Activated T-helper 9 cell treated with anti-CD3 and anti-CD28 coated beads, Interleukin-2, amount 50 U/mL, for 16 hours (primary cell): Measurements from ENCODE around the gene TNFSF13B.
"Not testable (repeated sequence)": the region's sequence is repeated elsewhere in the genome, so short reads cannot be mapped to it uniquely, and the experiment has no call there.

ENCODE experiments used
- DNase-seq: peaks from one replicate; pipeline ENCODE4 v3.0.0-alpha.2; 2020; ENCODE audit warnings: low read depth

TNFSF13B gene, protein sequence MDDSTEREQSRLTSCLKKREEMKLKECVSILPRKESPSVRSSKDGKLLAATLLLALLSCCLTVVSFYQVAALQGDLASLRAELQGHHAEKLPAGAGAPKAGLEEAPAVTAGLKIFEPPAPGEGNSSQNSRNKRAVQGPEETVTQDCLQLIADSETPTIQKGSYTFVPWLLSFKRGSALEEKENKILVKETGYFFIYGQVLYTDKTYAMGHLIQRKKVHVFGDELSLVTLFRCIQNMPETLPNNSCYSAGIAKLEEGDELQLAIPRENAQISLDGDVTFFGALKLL

DNA sequence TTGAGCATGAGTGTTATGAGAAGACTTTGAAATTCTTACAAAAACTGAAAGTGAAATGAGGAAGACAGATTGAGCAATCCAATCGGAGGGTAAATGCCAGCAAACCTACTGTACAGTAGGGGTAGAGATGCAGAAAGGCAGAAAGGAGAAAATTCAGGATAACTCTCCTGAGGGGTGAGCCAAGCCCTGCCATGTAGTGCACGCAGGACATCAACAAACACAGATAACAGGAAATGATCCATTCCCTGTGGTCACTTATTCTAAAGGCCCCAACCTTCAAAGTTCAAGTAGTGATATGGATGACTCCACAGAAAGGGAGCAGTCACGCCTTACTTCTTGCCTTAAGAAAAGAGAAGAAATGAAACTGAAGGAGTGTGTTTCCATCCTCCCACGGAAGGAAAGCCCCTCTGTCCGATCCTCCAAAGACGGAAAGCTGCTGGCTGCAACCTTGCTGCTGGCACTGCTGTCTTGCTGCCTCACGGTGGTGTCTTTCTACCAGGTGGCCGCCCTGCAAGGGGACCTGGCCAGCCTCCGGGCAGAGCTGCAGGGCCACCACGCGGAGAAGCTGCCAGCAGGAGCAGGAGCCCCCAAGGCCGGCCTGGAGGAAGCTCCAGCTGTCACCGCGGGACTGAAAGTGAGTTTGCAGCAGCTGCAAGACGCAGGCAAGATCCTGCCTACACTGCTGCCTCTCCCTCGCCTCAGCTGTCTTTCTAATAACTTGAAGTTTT lies at the start of gene TNFSF13B:
TNFSF13B (plus strand) TSS at position 118 of the 728 bp plus-strand sequence; CDS start at position 296, 178 bp downstream.
- DNase-seq = peak; percentile 30

DNA sequence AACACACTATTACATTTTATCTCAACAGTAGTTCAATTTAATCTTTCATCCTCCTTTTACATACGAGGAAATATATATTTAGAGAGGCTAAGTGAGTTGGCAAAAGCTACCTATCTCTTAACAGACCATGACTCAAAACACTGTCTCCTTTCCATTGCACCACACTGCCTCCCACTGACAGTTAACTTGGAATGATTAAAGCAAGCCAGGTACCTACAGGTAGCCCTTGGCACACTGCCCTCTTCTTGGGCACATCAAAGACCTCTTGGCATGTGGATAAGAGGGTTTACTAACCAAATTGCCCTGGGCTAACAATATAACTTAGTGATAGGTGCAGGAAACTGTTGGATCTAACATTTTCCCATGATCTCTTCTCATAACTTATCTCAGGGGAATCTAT lies 49.5 kb upstream of the TNFSF13B start:
- DNase-seq = no peak

GRCh38 chr13:108223687-108224503 lies 45.6 kb upstream of the TNFSF13B start:
- no peak for DNase-seq

- no peak for DNase-seq
These were observed 44.1 kb upstream of the TNFSF13B start for GRCh38 chr13:108225440-108225839.

GRCh38 chr13:108226184-108226583 lies 43.3 kb upstream of the TNFSF13B start:
- no peak for DNase-seq

- DNase-seq = no peak
These were observed 41.8 kb upstream of the TNFSF13B start for GRCh38 chr13:108227651-108228272.

GRCh38 chr13:108230377-108230776 lies 39.1 kb upstream of the TNFSF13B start:
- DNase-seq = no peak

DNA sequence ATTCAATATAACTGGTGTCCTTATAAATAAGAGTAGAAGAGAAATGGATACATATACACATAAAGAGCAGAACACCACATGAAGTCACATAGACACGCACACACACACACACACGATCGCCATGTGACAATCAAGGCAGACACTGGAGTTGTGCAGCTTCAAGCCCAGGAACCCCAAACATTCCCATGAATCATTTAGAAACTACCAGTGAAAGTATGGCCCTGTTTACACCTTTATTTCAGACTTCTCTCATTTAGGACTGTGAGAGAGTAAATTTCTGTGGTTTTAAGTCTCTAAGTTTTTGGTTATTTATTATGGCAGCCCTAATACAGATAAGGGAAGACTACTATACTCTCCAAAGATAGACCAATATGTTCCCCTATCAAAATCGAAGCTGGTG lies 20.4 kb upstream of the TNFSF13B start:
- no peak for DNase-seq

- no peak for DNase-seq
These were observed 12.3 kb upstream of the TNFSF13B start for GRCh38 chr13:108257248-108257647.

DNA sequence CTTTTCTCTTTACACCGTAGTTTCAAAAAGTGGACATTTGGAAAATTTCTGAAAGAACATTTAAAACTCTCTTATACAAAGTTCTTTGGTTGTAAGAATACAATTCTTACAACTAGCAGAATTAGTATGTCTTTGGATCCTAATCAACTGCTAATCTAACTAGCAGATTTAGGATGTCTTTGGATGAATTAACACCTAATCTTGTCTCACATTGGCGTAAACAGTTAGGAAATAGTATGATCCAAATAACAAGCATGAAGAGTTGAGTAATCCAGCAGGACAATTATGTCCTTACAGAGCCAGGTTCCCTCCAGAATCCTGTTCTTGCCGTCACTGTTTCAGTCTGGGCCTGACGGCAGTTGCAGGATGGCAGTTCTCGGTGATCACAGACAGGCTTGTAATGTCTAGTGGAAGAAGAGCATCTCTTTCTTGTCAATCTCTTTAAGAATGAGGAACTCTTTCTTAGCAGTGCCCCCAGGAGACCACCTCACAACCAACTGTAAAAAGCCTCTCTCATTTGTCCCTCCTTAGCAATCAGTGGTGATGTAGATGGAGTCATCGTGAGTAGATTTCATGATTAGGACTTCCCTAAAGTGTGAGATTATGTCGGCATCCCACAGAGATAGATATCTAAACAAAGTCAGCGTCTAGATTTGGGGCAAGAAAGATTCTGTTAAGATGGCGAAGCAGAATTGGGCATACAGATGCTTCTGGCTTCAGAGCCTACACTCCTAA lies 5.7 kb upstream of the TNFSF13B start:
- no peak for DNase-seq

GRCh38 chr13:108266321-108266990 lies 3.1 kb upstream of the TNFSF13B start:
- no peak for DNase-seq

- no peak for DNase-seq
These were observed 2.2 kb upstream of the TNFSF13B start for GRCh38 chr13:108267347-108267746.

DNA sequence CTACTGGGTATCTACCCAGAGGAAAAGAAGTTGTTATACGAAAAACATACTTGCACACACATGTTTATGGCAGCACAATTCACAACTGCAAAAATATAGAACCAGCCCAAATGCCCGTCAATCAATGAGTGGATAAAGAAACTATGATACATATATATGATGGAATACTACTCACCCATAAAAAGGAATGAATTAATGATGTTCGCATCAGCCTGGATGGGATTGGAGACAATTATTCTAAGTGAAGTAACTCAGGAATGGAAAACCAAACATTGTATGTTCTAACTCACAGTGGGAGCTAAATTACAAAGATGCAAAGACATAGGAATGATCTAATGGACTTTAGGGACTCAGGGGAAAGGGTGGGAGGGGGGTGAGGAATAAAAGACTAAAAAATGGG lies 1.7 kb upstream of the TNFSF13B start:
- DNase-seq = not testable (repeated sequence)

- DNase-seq = no peak
These were observed 929 bp upstream of the TNFSF13B start for GRCh38 chr13:108268466-108269112.

- DNase-seq = no peak
These were observed 924 bp downstream of the TNFSF13B start for GRCh38 chr13:108270442-108270841.

- DNase-seq = no peak
These were observed 2.8 kb downstream of the TNFSF13B start for GRCh38 chr13:108272333-108272732.

DNA sequence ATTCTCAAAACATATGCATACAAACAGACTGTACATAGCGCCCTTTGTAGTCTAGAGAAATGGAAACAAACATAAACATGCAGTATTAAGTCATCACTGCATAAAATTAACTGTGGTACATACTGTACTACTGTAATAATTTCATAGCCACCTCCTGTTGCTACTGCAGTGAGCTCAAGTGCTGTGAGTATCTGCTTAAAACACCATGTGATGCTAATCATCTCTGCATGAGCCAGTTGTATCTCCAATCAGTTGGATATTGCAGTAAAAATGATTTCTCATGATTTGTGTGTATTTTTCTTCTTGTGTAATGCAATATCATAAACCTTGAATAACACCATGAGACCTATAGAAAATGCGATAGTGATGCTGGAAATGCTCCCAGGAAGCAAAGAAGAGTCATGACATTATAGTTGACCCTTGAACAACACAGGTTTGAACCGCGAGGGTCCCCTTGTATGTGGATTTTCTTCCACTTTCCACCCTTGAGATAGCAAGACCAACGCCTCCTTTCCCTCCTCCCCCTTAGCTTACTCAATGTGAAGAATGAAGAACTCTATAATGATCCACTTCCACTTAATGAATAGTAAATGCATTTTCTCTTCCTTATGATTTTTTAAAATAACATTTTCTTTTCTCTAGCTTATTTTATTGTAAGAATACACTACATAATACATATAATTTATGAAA lies 4.1 kb downstream of the TNFSF13B start:
- DNase-seq = no peak

GRCh38 chr13:108274718-108275117 lies 5.2 kb downstream of the TNFSF13B start:
- no peak for DNase-seq

GRCh38 chr13:108276060-108276459 lies 6.5 kb downstream of the TNFSF13B start:
- DNase-seq = no peak

DNA sequence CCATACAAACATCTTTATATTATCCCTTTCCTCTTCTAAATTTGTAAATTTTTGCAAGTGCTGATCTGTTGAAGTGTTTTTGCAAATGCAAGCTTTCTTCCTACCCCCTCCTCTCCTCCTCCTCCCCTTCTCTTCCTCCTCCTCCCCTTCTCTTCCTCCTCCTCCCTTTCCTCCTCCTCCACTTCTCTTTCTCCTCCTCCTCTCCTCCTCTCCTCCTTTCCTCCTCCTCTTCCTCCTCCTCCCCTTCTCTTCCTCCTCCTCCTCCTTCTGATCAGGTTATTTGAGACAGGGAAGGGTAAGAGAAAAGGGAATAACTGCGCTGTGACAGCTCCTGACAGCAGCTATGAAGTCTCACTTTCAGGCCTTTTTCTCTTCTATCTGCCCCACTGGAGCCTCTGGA lies 8.9 kb downstream of the TNFSF13B start:
- DNase-seq = no peak
